Panc1 (cell line): ENCODE data around the gene INPP5A. TPM values are rescaled to one million over a fixed set of nuclear protein-coding genes. Genes with fewer than 3 reads are reported as not detected.
"Not testable (repeated sequence)": the region's sequence is repeated elsewhere in the genome, so short reads cannot be mapped to it uniquely, and the experiment has no call there.

Experiments used
- ATAC-seq: fragments of 200-7000 bp; cut with Tn5 transposase; 2 replicates; pipeline ENCODE4 v1.9.1; 2020; ENCODE audit warnings: mild to moderate bottlenecking, moderate library complexity
- BruUV-seq: library from RNA; stranded (reverse); fragments of 400-500 nt; replicated peaks from 2 replicates; lab custom pipeline; 2021; lab: Mats Ljungman, UMichigan
- CTCF ChIA-PET: fragments of 300-600 bp; sonication (Branson Sonifier 250); formaldehyde crosslinking; loops from one replicate; lab custom pipeline; 2022; ENCODE audit warnings: antibody characterized with exemption; lab: Charles Lee
- POLR2A ChIA-PET: fragments of 300-600 bp; sonication (Branson Sonifier 250); formaldehyde crosslinking; loops from one replicate; lab custom pipeline; 2022; ENCODE audit warnings: antibody characterized with exemption; lab: Charles Lee
- DNase-seq: peaks from one replicate; pipeline ENCODE4 v3.0.0-alpha.2; 2010; ENCODE audit warnings: low read depth, low spot score
- H3K27ac ChIP-seq: 2 replicates; pipeline ENCODE4 v1.5.1; 2011; ENCODE audit warnings: mild to moderate bottlenecking, low read length, inconsistent platforms
- H3K27me3 ChIP-seq: fragments of 200-500 bp; sonication (Bioruptor generic); 2 replicates; pipeline ENCODE4 v1.6.0; 2014; ENCODE audit warnings: low read length, inconsistent platforms; ENCODE audit not compliant: control insufficient read depth, insufficient read depth
- H3K36me3 ChIP-seq: fragments of 200-500 bp; sonication (Bioruptor generic); 2 replicates; pipeline ENCODE4 v1.5.1; 2014; ENCODE audit warnings: inconsistent platforms, mild to moderate bottlenecking, low read length, moderate library complexity; ENCODE audit not compliant: control insufficient read depth, insufficient read depth
- H3K4me1 ChIP-seq: 2 replicates; pipeline ENCODE4 v1.5.1; 2011; ENCODE audit warnings: inconsistent platforms, mild to moderate bottlenecking, low read length, moderate library complexity; ENCODE audit not compliant: control insufficient read depth, insufficient read depth
- H3K4me3 ChIP-seq, 2 experiments: 2 replicates each; pipeline ENCODE4 v1.5.1; 2011 to 2012; ENCODE audit warnings: low read depth in 2 of 2, low read length in 2 of 2, mild to moderate bottlenecking in 2 of 2, inconsistent platforms in 1 of 2, moderate library complexity in 1 of 2
- H3K9me3 ChIP-seq: fragments of 200-500 bp; sonication (Bioruptor generic); 2 replicates; pipeline ENCODE4 v1.5.1; 2014; ENCODE audit warnings: low read depth, mild to moderate bottlenecking, inconsistent platforms, low read length, moderate library complexity; ENCODE audit not compliant: control insufficient read depth, insufficient read depth
- CTCF ChIP-seq: fragments of 450-650 bp; IDR thresholded peaks from 2 replicates; pipeline ENCODE4 v1.5.1; 2017; ENCODE audit warnings: mild to moderate bottlenecking
- POLR2AphosphoS5 ChIP-seq: IDR thresholded peaks from 2 replicates; pipeline ENCODE4 v1.6.1; 2012; ENCODE audit warnings: mild to moderate bottlenecking, low read depth, low read length, moderate library complexity
- REST ChIP-seq, 2 experiments: IDR thresholded peaks; 2 replicates each; pipeline ENCODE4 v1.6.1; 2011 to 2012; ENCODE audit warnings: low read depth in 2 of 2, control low read depth in 1 of 2, low read length in 1 of 2, mild to moderate bottlenecking in 1 of 2, moderate library complexity in 1 of 2; ENCODE audit not compliant: insufficient read depth in 1 of 2
- SIN3A ChIP-seq: IDR thresholded peaks from 2 replicates; pipeline ENCODE4 v1.6.1; 2012; ENCODE audit warnings: low read depth, mild to moderate bottlenecking, low read length, moderate library complexity, borderline replicate concordance; ENCODE audit not compliant: insufficient read depth
- TCF7L2 ChIP-seq: IDR thresholded peaks from 2 replicates; pipeline ENCODE4 v1.6.1; 2011; ENCODE audit warnings: mild to moderate bottlenecking, low read depth, low read length, inconsistent platforms
- in situ Hi-C: cut with HindIII; loops from 2 replicates; pipeline ENCODE4 v1.10.0; 2016; ENCODE audit warnings: low sequenced_read_pairs, low pct_unique_long_range_greater_than_20kb
- intact Hi-C: fragments of 100-400 bp; cut with micrococcal nuclease; formaldehyde crosslinking; loops from one replicate; pipeline ENCODE4 v1.10.0; 2022; ENCODE audit not compliant: unreplicated experiment
- total RNA-seq: library from RNA; stranded (reverse); gene quantifications from one replicate; pipeline ENCODE4 v1.2.1, GENCODE V29; 2021; ENCODE audit not compliant: unreplicated experiment

The INPP5A gene
- total RNA-seq, 1 experiment from 2014 or later: 60.0 TPM

GRCh38 chr10:132797986-132798385 is 260.4 kb downstream of the INPP5A start:
- CTCF ChIA-PET, DNase-seq, in situ Hi-C loops, H3K27me3 ChIP-seq, BruUV-seq, H3K4me1 ChIP-seq, H3K27ac ChIP-seq, H3K36me3 ChIP-seq, H3K4me3 ChIP-seq, ATAC-seq, POLR2A ChIA-PET, H3K9me3 ChIP-seq: not testable (repeated sequence)
- intact Hi-C loops: loop anchor here (10.0 kb wide), 1 partner anchor 343 kb away; no protein-coding TSS in a partner anchor

DNA sequence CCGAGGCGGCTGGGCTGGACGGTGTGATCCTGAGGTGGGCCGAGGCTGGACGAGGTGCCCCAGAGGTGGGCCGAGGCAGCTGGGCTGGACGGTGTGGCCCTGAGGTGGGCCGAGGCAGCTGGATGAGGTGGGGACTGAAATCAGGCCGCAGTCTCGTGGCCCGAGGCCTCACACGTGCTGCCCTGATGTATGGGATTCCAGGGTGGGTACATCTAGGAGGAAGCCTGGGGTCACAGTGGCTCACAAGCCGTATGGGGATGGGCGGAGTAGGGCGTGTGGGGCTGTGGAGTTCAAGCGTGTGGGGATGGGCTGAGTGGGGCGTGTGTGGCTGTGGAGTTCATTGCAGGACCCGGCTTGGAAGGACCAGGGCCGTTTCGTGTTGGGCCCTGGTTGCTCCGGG is 260.8 kb downstream of the INPP5A start:
- Histone ChIP-seq H3K4me1 (peaks cover 5% of the 10 kb centered on the region), H3K4me3 (no peak overlapping the region), H3K9me3 (no peaks in the 10 kb centered on the region), H3K36me3 (no peaks in the 10 kb centered on the region), H3K27ac (no peak overlapping the region), H3K27me3 (no peaks in the 10 kb centered on the region)
- ATAC-seq (no peak), DNase-seq (no peak)
- POLR2A ChIA-PET: no interaction called here
- TF ChIP-seq POLR2AphosphoS5 (no peak), CTCF (no peak), SIN3A (no peak)
- CTCF ChIA-PET: no interaction called here
- in situ Hi-C loops (no loop called here), intact Hi-C loops (loop anchor here (10.0 kb wide), 1 partner anchor 344 kb away; no protein-coding TSS in a partner anchor)
- BruUV-seq: no TSS peak

DNA sequence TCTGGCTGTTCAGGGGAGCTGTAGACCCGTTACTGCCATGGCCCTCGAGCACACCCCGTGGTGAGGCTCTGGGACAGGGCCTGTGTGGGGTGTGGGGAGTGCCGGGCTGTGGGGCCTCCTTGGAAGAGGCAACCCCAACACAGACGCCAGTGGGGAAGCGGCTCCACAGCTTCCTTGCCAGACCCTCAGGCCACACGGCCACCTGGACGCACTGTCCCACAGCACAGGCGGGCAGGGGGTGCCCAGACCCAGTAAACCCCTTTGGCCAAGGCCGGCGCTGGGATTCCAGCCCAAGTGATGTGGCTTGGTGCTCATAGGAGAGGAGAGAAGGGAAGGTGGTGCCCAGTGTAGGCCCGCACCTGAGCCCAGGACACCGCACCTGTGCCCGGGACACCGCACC is 261.3 kb downstream of the INPP5A start:
- H3K4me1 ChIP-seq: peaks cover 4% of the 10 kb centered on the region
- no peaks in the 10 kb centered on the region for H3K36me3 ChIP-seq
- no peak for DNase-seq
- BruUV-seq: no TSS peak
- intact Hi-C loops (loop anchor here (10.0 kb wide), 1 partner anchor 344 kb away; no protein-coding TSS in a partner anchor), in situ Hi-C loops (no loop called here)
- POLR2A ChIA-PET: no interaction called here
- no peak overlapping the region for H3K27ac ChIP-seq
- H3K4me3 ChIP-seq: no peak overlapping the region
- no peak for ATAC-seq
- no peaks in the 10 kb centered on the region for H3K27me3 ChIP-seq
- CTCF ChIA-PET: no interaction called here
- TF ChIP-seq SIN3A (no peak), REST (IDR thresholded peaks at IDR 0.05; ENCODE audit: insufficient read depth in 1 of 2, low read depth in 2 of 2, low read length in 1 of 2) (no peak), CTCF (no peak), TCF7L2 (no peak), POLR2AphosphoS5 (no peak)
- H3K9me3 ChIP-seq: no peaks in the 10 kb centered on the region
